Left hindlimb (tissue), 1 donor: ENCODE data around the gene C1orf52.

Source experiments
- DNase-seq: peaks from one replicate; pipeline ENCODE4 v3.0.0-alpha.2; 2018

The C1orf52 gene

GRCh38 chr1:85259118-85259911 is at the start of gene C1orf52:
Gene C1orf52 (minus strand): TSS chr1:85259662. CDS start chr1:85259633, 29 bp downstream.
- DNase-seq: peak; percentile 99

- no peak for DNase-seq
Observed at GRCh38 chr1:85308833-85309350, 49.4 kb upstream of the C1orf52 start.

GRCh38 chr1:85307987-85308832 is 48.7 kb upstream of the C1orf52 start:
- peak; percentile 91 for DNase-seq

GRCh38 chr1:85306236-85306635 is 46.8 kb upstream of the C1orf52 start:
- no peak for DNase-seq

- DNase-seq: no peak
Observed at GRCh38 chr1:85303440-85304162, 44.1 kb upstream of the C1orf52 start.

- no peak for DNase-seq
Observed at GRCh38 chr1:85300140-85300539, 40.7 kb upstream of the C1orf52 start.

- peak; percentile 69 for DNase-seq
Observed at GRCh38 chr1:85297855-85298629, 38.6 kb upstream of the C1orf52 start.

GRCh38 chr1:85297538-85297854 is 38.0 kb upstream of the C1orf52 start:
- DNase-seq: no peak

GRCh38 chr1:85296980-85297379 is 37.5 kb upstream of the C1orf52 start:
- no peak for DNase-seq

- no peak for DNase-seq
Observed at GRCh38 chr1:85295654-85296053, 36.2 kb upstream of the C1orf52 start.

GRCh38 chr1:85295006-85295431 is 35.6 kb upstream of the C1orf52 start:
- no peak for DNase-seq

- no peak for DNase-seq
Observed at GRCh38 chr1:85290826-85291225, 31.4 kb upstream of the C1orf52 start.

GRCh38 chr1:85289848-85290335 is 30.4 kb upstream of the C1orf52 start:
- no peak for DNase-seq

- no peak for DNase-seq
Observed at GRCh38 chr1:85289207-85289847, 29.9 kb upstream of the C1orf52 start.

GRCh38 chr1:85284202-85284601 is 24.7 kb upstream of the C1orf52 start:
- no peak for DNase-seq

- DNase-seq: no peak
Observed at GRCh38 chr1:85283475-85284199, 24.2 kb upstream of the C1orf52 start.

- no peak for DNase-seq
Observed at GRCh38 chr1:85282424-85282823, 23.0 kb upstream of the C1orf52 start.

GRCh38 chr1:85280636-85281035 is 21.2 kb upstream of the C1orf52 start:
- no peak for DNase-seq

- DNase-seq: no peak
Observed at GRCh38 chr1:85279458-85280080, 20.1 kb upstream of the C1orf52 start.

- DNase-seq: no peak
Observed at GRCh38 chr1:85278853-85279314, 19.4 kb upstream of the C1orf52 start.
